GM19324 (cell line): Measurements from ENCODE around the gene PHLPP2.

ENCODE experiments used
- ATAC-seq: cut with Tn5 transposase; IDR thresholded peaks from one replicate; pipeline ENCODE4 v1.9.1; 2021; ENCODE audit warnings: mild to moderate bottlenecking, moderate library complexity; ENCODE audit not compliant: unreplicated experiment, low FRiP score

The PHLPP2 gene

DNA sequence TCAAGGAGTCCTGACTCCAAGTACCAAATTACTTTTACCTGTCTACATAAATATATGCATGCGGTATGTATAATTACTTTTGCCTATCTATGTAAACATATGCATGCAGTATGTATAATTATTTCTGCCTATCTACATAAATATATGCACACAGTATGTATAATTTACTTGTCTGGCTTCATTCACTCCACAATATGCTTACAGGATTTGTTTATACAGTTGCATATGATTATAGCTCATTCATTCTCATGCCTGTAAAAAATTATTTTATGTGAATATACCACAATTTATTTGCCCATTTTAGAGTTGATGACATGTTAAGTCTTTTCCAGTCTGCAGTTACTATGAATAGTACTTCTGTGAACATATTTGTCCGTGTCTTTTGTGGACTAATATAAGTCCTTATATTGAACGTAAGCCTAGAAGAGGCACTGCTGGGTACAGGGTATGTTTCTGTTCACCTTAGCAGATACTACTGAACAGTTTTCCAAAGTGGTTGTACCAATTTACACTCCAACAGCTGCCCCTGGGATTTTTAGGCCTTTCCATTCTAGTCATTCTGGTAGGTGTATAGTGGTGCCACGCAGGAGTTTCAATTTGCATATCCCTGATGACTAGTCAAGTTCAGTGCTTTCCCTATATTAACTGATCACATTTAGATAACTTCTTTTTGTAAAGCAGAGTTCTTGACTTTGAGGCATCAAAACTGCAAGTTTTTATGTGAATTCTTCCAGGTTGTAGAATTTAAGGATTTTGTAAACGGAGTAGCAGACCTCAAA lies 51.5 kb downstream of the PHLPP2 start:
- ATAC-seq = no peak

- ATAC-seq = no peak
Observed at GRCh38 chr16:71672125-71672524, 52.4 kb downstream of the PHLPP2 start.

GRCh38 chr16:71671165-71671564 lies 53.3 kb downstream of the PHLPP2 start:
- no peak for ATAC-seq

DNA sequence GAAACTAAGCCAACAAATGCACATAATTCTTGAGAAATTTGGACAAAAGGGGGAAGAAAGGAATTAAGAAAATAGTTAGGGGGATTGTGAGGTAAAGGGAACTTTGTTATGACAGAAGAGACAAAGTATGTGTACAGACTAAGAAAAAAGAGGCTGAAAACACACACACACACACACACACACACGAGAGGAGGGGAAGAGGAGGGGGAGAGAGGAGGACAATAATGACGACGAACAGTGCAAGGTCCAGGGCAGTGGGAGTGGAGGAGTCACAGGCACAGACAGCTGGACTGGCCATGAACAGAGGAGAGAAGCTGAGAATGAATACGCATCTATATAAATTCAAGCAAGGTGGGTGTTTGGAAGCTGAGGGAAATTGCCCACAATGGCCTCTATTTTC lies 54.0 kb downstream of the PHLPP2 start:
- ATAC-seq = no peak

GRCh38 chr16:71669926-71670536 lies 54.5 kb downstream of the PHLPP2 start:
- no peak for ATAC-seq

DNA sequence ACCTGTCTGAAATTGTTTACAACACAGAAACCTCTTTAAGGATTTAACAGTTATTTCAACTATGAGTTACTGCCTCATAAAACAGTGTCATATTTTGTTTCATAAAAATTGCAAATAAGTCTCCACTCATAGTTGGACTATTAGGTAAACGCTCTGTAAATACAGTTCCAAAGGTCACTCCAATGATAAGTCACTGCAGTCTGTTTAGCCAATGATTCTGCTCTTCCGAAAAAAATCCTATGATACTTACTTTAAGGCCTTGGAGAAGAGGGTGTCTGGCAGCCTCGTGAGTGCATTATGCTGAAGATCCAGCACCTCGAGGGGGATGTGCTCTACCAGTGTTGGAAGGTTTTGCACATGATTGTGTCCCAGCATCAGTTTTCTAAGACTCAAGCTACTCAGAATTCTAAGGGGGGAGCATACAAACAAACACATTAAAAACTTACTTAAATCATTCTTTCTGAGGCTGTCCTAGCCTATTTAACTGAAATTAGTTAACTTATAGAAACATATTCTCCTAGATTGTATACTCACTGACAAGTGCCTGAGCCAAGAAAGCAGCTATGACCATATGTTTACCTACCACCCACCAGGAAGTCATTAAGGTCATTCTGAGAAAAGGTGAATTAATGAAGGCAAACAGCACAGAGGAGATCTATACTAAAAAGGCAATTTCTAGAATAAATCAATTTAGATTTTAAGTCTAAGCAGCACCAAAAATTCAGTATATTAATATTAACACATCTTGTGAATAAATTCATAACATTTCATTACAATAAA lies 57.4 kb downstream of the PHLPP2 start:
- no peak for ATAC-seq

- ATAC-seq = no peak
Observed at GRCh38 chr16:71666264-71666663, 58.2 kb downstream of the PHLPP2 start.

- ATAC-seq = no peak
Observed at GRCh38 chr16:71659471-71659870, 65.0 kb downstream of the PHLPP2 start.

GRCh38 chr16:71658771-71659170 lies 65.7 kb downstream of the PHLPP2 start:
- ATAC-seq = no peak

- ATAC-seq = no peak
Observed at GRCh38 chr16:71649704-71650103, 74.8 kb downstream of the PHLPP2 start.

DNA sequence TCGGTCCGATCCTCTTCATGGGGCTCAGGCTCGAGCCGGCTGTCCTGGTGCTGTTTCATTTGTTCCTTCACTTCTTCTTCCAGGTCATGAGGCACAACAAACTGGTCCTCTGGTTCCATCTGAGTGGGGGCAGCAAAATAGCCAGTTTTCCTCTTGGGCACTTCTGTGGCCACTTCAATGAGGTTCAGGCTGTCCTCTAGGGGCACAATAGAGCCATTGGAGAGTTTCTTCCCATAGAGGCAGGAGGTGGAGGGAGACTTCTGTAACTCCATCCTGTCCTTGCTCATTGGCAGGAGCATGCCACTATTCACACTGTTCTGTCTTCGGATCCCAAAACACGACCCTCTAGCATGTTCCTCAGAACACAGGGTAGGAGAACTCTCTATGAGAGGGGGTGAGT lies 75.6 kb downstream of the PHLPP2 start:
- no peak for ATAC-seq

DNA sequence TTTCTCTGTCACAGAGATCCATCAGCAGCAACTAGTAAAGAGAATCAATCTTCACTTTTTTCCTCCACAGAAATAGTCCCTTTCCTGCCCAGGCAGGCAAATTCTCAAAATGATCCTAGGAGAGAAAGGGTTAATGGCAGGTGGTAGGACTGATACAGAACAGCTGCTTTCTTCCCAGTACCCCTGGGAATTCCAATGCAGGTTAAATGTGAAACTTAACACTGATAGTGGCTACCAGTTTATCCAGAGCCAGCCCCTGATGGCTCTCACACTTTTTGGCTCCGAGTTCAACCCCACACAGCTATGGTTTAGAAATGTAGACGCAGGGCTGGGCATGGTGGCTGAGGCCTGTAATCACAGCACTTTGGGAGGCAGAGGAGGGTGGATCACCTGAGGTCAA lies 76.3 kb downstream of the PHLPP2 start:
- no peak for ATAC-seq

DNA sequence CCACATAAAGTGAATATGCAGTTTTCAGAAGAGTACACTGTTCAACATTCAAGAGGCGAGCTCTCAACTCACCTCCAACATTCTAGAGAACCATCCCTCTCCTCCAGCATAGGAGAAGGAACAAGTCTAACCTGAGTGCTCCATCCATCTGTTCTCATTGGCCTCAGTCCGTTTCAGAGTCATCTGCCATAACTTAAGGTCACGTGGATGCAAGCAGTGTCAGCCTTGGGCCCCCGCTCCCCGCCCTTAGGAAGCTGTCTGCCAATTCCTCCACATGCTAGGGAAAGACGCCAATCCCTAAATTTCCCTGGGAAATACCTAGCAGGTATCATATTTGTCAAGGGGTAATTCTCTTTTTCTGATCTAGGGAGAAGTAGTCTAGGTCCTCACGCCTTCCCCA lies 77.1 kb downstream of the PHLPP2 start:
- ATAC-seq = no peak

GRCh38 chr16:71645450-71645849 lies 79.1 kb downstream of the PHLPP2 start:
- no peak for ATAC-seq

GRCh38 chr16:71637398-71637797 lies 87.1 kb downstream of the PHLPP2 start:
- no peak for ATAC-seq

DNA sequence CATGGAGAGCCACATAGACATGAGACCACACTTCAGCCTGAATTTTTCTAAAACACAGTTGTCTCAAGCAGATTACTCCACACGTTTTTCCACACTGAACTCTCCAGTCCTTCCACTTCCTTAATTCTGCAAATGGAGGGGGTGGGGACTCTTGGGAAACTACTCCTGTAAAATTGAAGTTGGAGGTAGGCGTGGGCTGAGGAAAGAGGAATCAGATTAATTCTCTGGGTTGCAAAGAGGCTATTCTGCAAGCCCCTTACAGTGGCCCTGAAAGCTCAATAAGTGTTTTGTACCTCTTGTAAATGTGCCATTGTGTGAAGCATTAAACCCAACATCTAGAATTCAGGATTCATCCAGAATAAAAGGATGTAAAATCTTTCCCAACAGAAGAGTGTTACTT lies 88.9 kb downstream of the PHLPP2 start:
- no peak for ATAC-seq

- ATAC-seq = no peak
Observed at GRCh38 chr16:71631776-71632175, 92.7 kb downstream of the PHLPP2 start.

DNA sequence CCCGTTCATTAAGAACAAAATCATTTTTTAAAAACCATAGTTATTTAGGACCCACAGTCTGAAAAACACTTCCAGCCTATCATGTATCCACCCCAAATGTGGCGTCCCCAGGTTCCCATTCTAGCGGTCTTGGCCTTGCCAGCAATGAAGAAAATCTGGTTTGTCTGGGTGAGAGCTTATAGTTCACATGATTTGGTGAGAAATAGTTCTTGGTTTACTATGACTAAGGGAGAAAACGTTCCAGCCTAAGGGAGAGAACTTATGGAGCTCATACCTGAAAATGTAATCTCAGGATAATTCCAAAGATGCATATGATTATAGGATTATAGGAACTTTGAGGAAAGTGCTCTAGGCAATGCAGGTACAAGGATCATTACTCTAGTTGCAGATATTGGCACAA lies 93.7 kb downstream of the PHLPP2 start:
- ATAC-seq = no peak

- no peak for ATAC-seq
Observed at GRCh38 chr16:71629278-71630016, 95.1 kb downstream of the PHLPP2 start.

GRCh38 chr16:71628810-71629209 lies 95.7 kb downstream of the PHLPP2 start:
- ATAC-seq = no peak

- no peak for ATAC-seq
Observed at GRCh38 chr16:71627731-71628181, 96.7 kb downstream of the PHLPP2 start.
